Trophoblast cell (in vitro differentiated cells and primary cell): ENCODE data around the gene RELT.
A peak's percentile ranks its signal among the peaks of the same experiment; 100 is the strongest.

ENCODE experiments used
- DNase-seq, 2 donors: peaks; one replicate each; pipeline ENCODE4 v3.0.0-alpha.2; 2016
- H2AFZ ChIP-seq: 2 replicates; pipeline ENCODE4 v1.6.1; 2013; ENCODE audit warnings: low read length, moderate library complexity, mild to moderate bottlenecking; ENCODE audit not compliant: insufficient read depth, poor library complexity
- H2AK5ac ChIP-seq: 2 replicates; pipeline ENCODE4 v1.6.1; 2013; ENCODE audit warnings: mild to moderate bottlenecking, low read length
- H2BK120ac ChIP-seq: 2 replicates; pipeline ENCODE4 v1.6.1; 2013; ENCODE audit warnings: low read length, mild to moderate bottlenecking, moderate library complexity; ENCODE audit not compliant: insufficient read depth, poor library complexity
- H2BK12ac ChIP-seq: 2 replicates; pipeline ENCODE4 v1.6.1; 2013; ENCODE audit warnings: mild to moderate bottlenecking, low read length, moderate library complexity
- H2BK5ac ChIP-seq: 2 replicates; pipeline ENCODE4 v1.6.1; 2013; ENCODE audit warnings: low read length, low read depth, moderate library complexity, mild to moderate bottlenecking; ENCODE audit not compliant: poor library complexity
- H3K14ac ChIP-seq: 2 replicates; pipeline ENCODE4 v1.6.1; 2013; ENCODE audit warnings: mild to moderate bottlenecking, low read length
- H3K18ac ChIP-seq: 2 replicates; pipeline ENCODE4 v1.6.1; 2013; ENCODE audit warnings: mild to moderate bottlenecking, low read length
- H3K23ac ChIP-seq: 2 replicates; pipeline ENCODE4 v1.6.1; 2013; ENCODE audit warnings: low read length
- H3K27ac ChIP-seq: 2 replicates; pipeline ENCODE4 v1.5.1; 2013; ENCODE audit warnings: low read depth, mild to moderate bottlenecking, inconsistent platforms, low read length, moderate library complexity
- H3K27me3 ChIP-seq: 2 replicates; pipeline ENCODE4 v1.6.1; 2013; ENCODE audit warnings: inconsistent platforms, mild to moderate bottlenecking, low read length, moderate library complexity; ENCODE audit not compliant: insufficient read depth
- H3K36me3 ChIP-seq, 2 experiments: 1 replicate in 1 of 2; 2 replicates in 1 of 2; pipeline ENCODE4 v1.6.1; 2013; ENCODE audit warnings: low read length in 2 of 2, mild to moderate bottlenecking in 2 of 2, moderate library complexity in 1 of 2; ENCODE audit not compliant: insufficient read depth in 2 of 2, control insufficient read depth in 1 of 2
- H3K4ac ChIP-seq: 2 replicates; pipeline ENCODE4 v1.6.1; 2013; ENCODE audit warnings: low read depth, mild to moderate bottlenecking, low read length, moderate library complexity
- H3K4me1 ChIP-seq, 2 experiments: 1 replicate in 1 of 2; 2 replicates in 1 of 2; pipeline ENCODE4 v1.6.1; 2013; ENCODE audit warnings: low read length in 2 of 2, mild to moderate bottlenecking in 2 of 2, moderate library complexity in 1 of 2; ENCODE audit not compliant: insufficient read depth in 2 of 2, control insufficient read depth in 1 of 2
- H3K4me2 ChIP-seq: 2 replicates; pipeline ENCODE4 v1.6.1; 2013; ENCODE audit warnings: inconsistent platforms, mild to moderate bottlenecking, low read length, moderate library complexity
- H3K4me3 ChIP-seq: 2 replicates; pipeline ENCODE4 v1.5.1; 2013; ENCODE audit warnings: mild to moderate bottlenecking, low read depth, low read length, inconsistent platforms
- H3K79me1 ChIP-seq: one replicate; pipeline ENCODE4 v1.6.1; 2013; ENCODE audit warnings: low read length
- H3K79me2 ChIP-seq: 2 replicates; pipeline ENCODE4 v1.6.1; 2013; ENCODE audit warnings: low read length, mild to moderate bottlenecking; ENCODE audit not compliant: control insufficient read depth, insufficient read depth, poor library complexity
- H3K9ac ChIP-seq: 2 replicates; pipeline ENCODE4 v1.6.1; 2013; ENCODE audit warnings: mild to moderate bottlenecking, low read length
- H3K9me3 ChIP-seq: 2 replicates; pipeline ENCODE4 v1.6.1; 2013; ENCODE audit warnings: low read depth, mild to moderate bottlenecking, control low read depth, inconsistent platforms, low read length; ENCODE audit not compliant: insufficient read depth
- H4K12ac ChIP-seq: 2 replicates; pipeline ENCODE4 v1.6.1; 2013; ENCODE audit warnings: low read depth, mild to moderate bottlenecking, low read length, moderate library complexity
- H4K8ac ChIP-seq: 2 replicates; pipeline ENCODE4 v1.6.1; 2013; ENCODE audit warnings: low read depth, mild to moderate bottlenecking, low read length, moderate library complexity
- H4K91ac ChIP-seq: one replicate; pipeline ENCODE4 v1.6.1; 2013; ENCODE audit warnings: low read depth, mild to moderate bottlenecking, low read length, moderate library complexity
- WGBS: extraction: QIAGEN DNeasy Blood & Tissue Kit; methylation state at CpG from one replicate; pipeline ENCODE4 v1.1.7; 2013; ENCODE audit warnings: missing lambda C conversion rate; ENCODE audit not compliant: insufficient read length, insufficient coverage; ENCODE audit errors: extremely low coverage; 5-methylcytosine and 5-hydroxymethylcytosine counted together

Gene RELT

GRCh38 chr11:73366953-73367352 lies 9.2 kb upstream of the RELT start:
- Histone ChIP-seq H3K4me1 (no peaks in the 10 kb centered on the region), H3K27ac (no peak overlapping the region), H3K79me2 (no peaks in the 10 kb centered on the region), H3K14ac (no peak overlapping the region), H3K4me2 (no peak overlapping the region), H2BK120ac (no peak overlapping the region), H2AFZ (no peak overlapping the region), H4K8ac (no peak overlapping the region), H2AK5ac (no peak overlapping the region), H4K12ac (no peak overlapping the region), H3K9me3 (peaks cover 7% of the 10 kb centered on the region), H3K23ac (no peak overlapping the region), H3K4ac (no peak overlapping the region), H3K4me3 (no peak overlapping the region), H3K18ac (no peak overlapping the region), H3K79me1 (no peaks in the 10 kb centered on the region), H3K27me3 (no peaks in the 10 kb centered on the region), H3K36me3 (peaks cover 57 to 65% of the 10 kb centered on the region in 2 experiments), H2BK12ac (no peak overlapping the region), H4K91ac (no peak overlapping the region), H3K9ac (no peak overlapping the region), H2BK5ac (no peak overlapping the region)
- WGBS, result no CpG with 5 or more reads among the region's 6 CpGs
- DNase-seq, result no peak

- no peak overlapping the region for H3K4ac ChIP-seq
- no peak overlapping the region for H3K27ac ChIP-seq
- DNase-seq, result no peak
Measured at GRCh38 chr11:73367482-73368024, 8.6 kb upstream of the RELT start.

GRCh38 chr11:73372375-73372993 lies 3.7 kb upstream of the RELT start:
- no CpG with 5 or more reads among the region's 6 CpGs for WGBS
- Histone ChIP-seq H3K4ac (no peak overlapping the region), H3K27me3 (no peaks in the 10 kb centered on the region)

More at GRCh38 chr11:73367482-73368024, 8.6 kb upstream of the RELT start:
- no peak overlapping the region for H3K14ac ChIP-seq
- no peak overlapping the region for H2AFZ ChIP-seq
- no peak overlapping the region for H3K4me2 ChIP-seq
- no peak overlapping the region for H4K12ac ChIP-seq
- no peaks in the 10 kb centered on the region for H3K79me2 ChIP-seq
- no peaks in the 10 kb centered on the region for H3K4me1 ChIP-seq
- no peaks in the 10 kb centered on the region for H3K27me3 ChIP-seq
- no peak overlapping the region for H4K91ac ChIP-seq
- no peak overlapping the region for H3K9ac ChIP-seq
- peaks cover 5% of the 10 kb centered on the region for H3K9me3 ChIP-seq
- no CpG with 5 or more reads among the region's 20 CpGs for WGBS
- H2BK12ac ChIP-seq, result no peak overlapping the region
- no peak overlapping the region for H3K18ac ChIP-seq
- no peak overlapping the region for H2BK120ac ChIP-seq
- no peak overlapping the region for H2AK5ac ChIP-seq
- no peak overlapping the region for H2BK5ac ChIP-seq
- no peaks in the 10 kb centered on the region for H3K79me1 ChIP-seq
- peaks cover 51 to 59% of the 10 kb centered on the region in 2 experiments for H3K36me3 ChIP-seq
- H3K4me3 ChIP-seq, result no peak overlapping the region
- H4K8ac ChIP-seq, result no peak overlapping the region
- H3K23ac ChIP-seq, result no peak overlapping the region

GRCh38 chr11:73374151-73374550 lies 2.0 kb upstream of the RELT start:
- Histone ChIP-seq H3K4me1 (peaks cover 13 to 15% of the 10 kb centered on the region in 2 experiments), H4K91ac (peak overlapping the region; percentile 11), H3K4ac (no peak overlapping the region), H4K8ac (no peak overlapping the region), H3K4me3 (no peak overlapping the region), H3K27ac (peak overlapping the region; percentile 57), H3K79me2 (peaks cover 8% of the 10 kb centered on the region), H3K14ac (no peak overlapping the region), H3K36me3 (peaks cover under 1 to 3% of the 10 kb centered on the region in 2 experiments), H3K27me3 (no peaks in the 10 kb centered on the region), H3K4me2 (no peak overlapping the region), H2AK5ac (peak overlapping the region; percentile 71), H3K9ac (no peak overlapping the region), H2AFZ (no peak overlapping the region), H3K9me3 (peaks cover 5% of the 10 kb centered on the region), H2BK12ac (no peak overlapping the region), H4K12ac (no peak overlapping the region), H3K18ac (no peak overlapping the region), H2BK5ac (peak overlapping the region; percentile 8), H2BK120ac (no peak overlapping the region), H3K79me1 (peaks cover 10% of the 10 kb centered on the region), H3K23ac (no peak overlapping the region)
- WGBS, result no CpG with 5 or more reads among the region's 4 CpGs
- DNase-seq, result peak; percentile 34 to 57

More at GRCh38 chr11:73372375-73372993, 3.7 kb upstream of the RELT start:
- H3K4me2 ChIP-seq, result no peak overlapping the region
- no peak overlapping the region for H3K14ac ChIP-seq
- H3K79me2 ChIP-seq, result peaks cover 8% of the 10 kb centered on the region
- no peak overlapping the region for H4K8ac ChIP-seq
- H3K23ac ChIP-seq, result no peak overlapping the region
- H2AFZ ChIP-seq, result no peak overlapping the region
- peak overlapping the region; percentile 28 for H4K91ac ChIP-seq
- no peak overlapping the region for H2AK5ac ChIP-seq
- no peak overlapping the region for H2BK120ac ChIP-seq
- peaks cover 10% of the 10 kb centered on the region for H3K79me1 ChIP-seq
- H3K9me3 ChIP-seq, result peaks cover 5% of the 10 kb centered on the region
- H3K4me3 ChIP-seq, result no peak overlapping the region
- H2BK12ac ChIP-seq, result no peak overlapping the region
- H2BK5ac ChIP-seq, result no peak overlapping the region
- H3K18ac ChIP-seq, result no peak overlapping the region
- DNase-seq, result no peak
- H3K36me3 ChIP-seq, result peaks cover 15 to 16% of the 10 kb centered on the region in 2 experiments
- no peak overlapping the region for H3K27ac ChIP-seq
- no peak overlapping the region for H3K9ac ChIP-seq
- H3K4me1 ChIP-seq, result peaks cover 10 to 12% of the 10 kb centered on the region in 2 experiments
- no peak overlapping the region for H4K12ac ChIP-seq
